Cardiac muscle cell (in vitro differentiated cells and primary cell): ENCODE measurements around the gene IPO11. TPM values are rescaled to one million over a fixed set of nuclear protein-coding genes. Genes with fewer than 3 reads are reported as not detected.
"Not testable (repeated sequence)": the region's sequence is repeated elsewhere in the genome, so short reads cannot be mapped to it uniquely, and the experiment has no call there.

Source experiments
- DNase-seq, 2 donors: peaks; one replicate each; pipeline versions ENCODE4 v3.0.0 to v3.0.0-alpha.2; 2010 to 2017; ENCODE audit warnings: low read depth in 1 of 2, low spot score in 1 of 2
- H3K27ac ChIP-seq: fragments of 200-600 bp; sonication (generic); 2 replicates; pipeline ENCODE4 v1.5.1; 2016
- H3K27me3 ChIP-seq: fragments of 200-600 bp; sonication (generic); 2 replicates; pipeline ENCODE4 v1.6.0; 2016; ENCODE audit warnings: control low read depth
- H3K36me3 ChIP-seq: fragments of 200-600 bp; sonication (generic); 2 replicates; pipeline ENCODE4 v1.5.1; 2016; ENCODE audit warnings: control low read depth
- H3K4me1 ChIP-seq: fragments of 200-600 bp; sonication (generic); 2 replicates; pipeline ENCODE4 v1.8.1; 2017; ENCODE audit warnings: low read depth, mild to moderate bottlenecking, mixed run types
- H3K4me3 ChIP-seq: fragments of 200-600 bp; sonication (generic); 2 replicates; pipeline ENCODE4 v1.5.1; 2016; ENCODE audit warnings: mild to moderate bottlenecking
- H3K9me3 ChIP-seq: fragments of 200-600 bp; sonication (generic); 2 replicates; pipeline ENCODE4 v1.5.1; 2017; ENCODE audit warnings: low read depth, mild to moderate bottlenecking, control low read depth
- CTCF ChIP-seq: IDR thresholded peaks from 2 replicates; pipeline ENCODE4 v1.5.1; 2012; ENCODE audit warnings: low read depth, mild to moderate bottlenecking, low read length
- polyA plus RNA-seq: library from polyadenylated mRNA; unstranded; fragments of >200 nt; fragmentation: Nextera tagmentation; extraction: Ambion mirVana; gene quantifications from 2 replicates; pipeline ENCODE4 v1.2.1, GENCODE V29; 2016
- total RNA-seq: library from RNA; depleted of rRNA; stranded (reverse); fragments of >200 nt; gene quantifications from 2 replicates; pipeline ENCODE4 v1.2.3, GENCODE V29; 2016

The IPO11 gene
- total and polyA plus RNA-seq, 2 experiments from 2014 or later = 11.6 to 17.9 TPM

GRCh38 chr5:62671479-62671878, 258.9 kb downstream of the IPO11 start:
- TF ChIP-seq CTCF = no peak
- no peaks in the 10 kb centered on the region for H3K36me3 ChIP-seq
- H3K27me3 ChIP-seq = no peaks in the 10 kb centered on the region
- no peaks in the 10 kb centered on the region for H3K4me1 ChIP-seq
- no peak overlapping the region for H3K4me3 ChIP-seq
- no peak for DNase-seq
- H3K27ac ChIP-seq = no peak overlapping the region
- no peaks in the 10 kb centered on the region for H3K9me3 ChIP-seq

GRCh38 chr5:62676596-62676995, 264.0 kb downstream of the IPO11 start:
- not testable (repeated sequence) for H3K4me1 ChIP-seq, H3K27me3 ChIP-seq, H3K4me3 ChIP-seq, H3K27ac ChIP-seq, H3K9me3 ChIP-seq, DNase-seq, H3K36me3 ChIP-seq

Other genes with a start within 250 kb of the IPO11 start
- 32.2 and 35.4 TPM in 2 replicates for gene KIF2A, start 106.6 kb upstream of the IPO11 start, total RNA-seq
- gene KIF2A, start 106.6 kb upstream of the IPO11 start, polyA plus RNA-seq = 35.5 and 44.7 TPM in 2 replicates
- gene DIMT1, start 8.9 kb upstream of the IPO11 start, total RNA-seq = 19.4 and 26.4 TPM in 2 replicates
- 22.2 and 23.6 TPM in 2 replicates for gene DIMT1, start 8.9 kb upstream of the IPO11 start, polyA plus RNA-seq
- gene LRRC70, start 166.1 kb downstream of the IPO11 start, total RNA-seq = 0.14 and 0.54 TPM in 2 replicates
- gene LRRC70, start 166.1 kb downstream of the IPO11 start, polyA plus RNA-seq = 0.68 TPM in 1 of 2 replicates, not detected in the other